SU-DHL-6 (cell line): ENCODE results near the gene ITSN1.

Experiments
- CTCF ChIP-seq: fragments of 200-600 bp; sonication (generic); IDR thresholded peaks from one replicate; pipeline ENCODE4 v1.5.1; 2017; ENCODE audit warnings: antibody characterized with exemption, mild to moderate bottlenecking, low read length, moderate library complexity; ENCODE audit not compliant: insufficient read depth, poor library complexity, severe bottlenecking
- EZH2phosphoT487 ChIP-seq: fragments of 200-600 bp; sonication (generic), shearing (Covaris generic); conservative IDR thresholded peaks from 2 replicates; pipeline ENCODE4 v1.6.1; 2018; ENCODE audit warnings: mild to moderate bottlenecking, antibody characterized with exemption, low read length, moderate library complexity, mixed read lengths

GRCh38 chr21:33880626-33881025 lies 238.3 kb downstream of the ITSN1 start:
- TF ChIP-seq CTCF = no peak
- no peak for TF ChIP-seq EZH2phosphoT487
